Inflammatory macrophage (primary cell): ENCODE data around the gene ZC3H8.

ENCODE experiments used
- DNase-seq, 2 donors: peaks; one replicate each; pipeline ENCODE4 v3.0.0-alpha.2; 2020 to 2022

The ZC3H8 gene

DNA sequence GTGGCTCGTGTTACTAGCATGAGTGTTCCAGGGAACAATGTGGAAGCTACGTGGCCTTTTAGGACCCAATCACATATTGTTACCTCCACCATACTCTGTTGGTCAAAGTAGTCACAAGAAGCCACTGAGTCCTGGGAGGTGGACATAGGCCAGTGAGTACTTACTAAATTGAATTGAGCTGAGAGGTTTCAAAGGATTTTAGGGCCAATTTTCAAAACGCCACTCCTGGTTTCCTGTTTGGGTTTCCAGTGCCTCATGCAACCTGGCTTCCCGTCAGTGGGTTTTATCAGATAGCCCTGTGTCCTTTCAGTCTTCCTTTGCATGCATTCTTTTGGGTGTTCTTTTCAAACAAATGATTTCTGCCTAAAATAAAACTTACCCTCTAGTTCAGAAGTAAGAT is 60.4 kb downstream of the ZC3H8 start:
- DNase-seq = no peak

DNA sequence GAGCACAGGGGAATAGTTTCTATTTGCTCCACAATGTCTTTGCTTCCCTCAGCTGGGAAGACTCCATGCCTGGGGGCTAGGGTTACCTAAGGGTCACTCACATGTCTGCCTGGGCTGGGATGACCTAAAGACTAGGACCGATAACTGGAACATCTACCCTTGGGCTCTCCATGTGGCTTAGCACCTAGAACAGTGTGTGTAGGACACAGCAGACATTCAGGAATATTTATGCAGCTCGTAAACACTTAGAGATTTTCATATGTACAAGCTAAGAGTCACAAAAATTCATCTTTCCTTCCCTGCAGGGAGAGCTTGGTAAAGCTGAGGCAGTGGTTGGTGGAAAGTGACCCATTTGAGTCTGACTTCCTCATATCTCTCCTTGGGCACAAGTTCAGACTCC is 60.8 kb downstream of the ZC3H8 start:
- DNase-seq = no peak

DNA sequence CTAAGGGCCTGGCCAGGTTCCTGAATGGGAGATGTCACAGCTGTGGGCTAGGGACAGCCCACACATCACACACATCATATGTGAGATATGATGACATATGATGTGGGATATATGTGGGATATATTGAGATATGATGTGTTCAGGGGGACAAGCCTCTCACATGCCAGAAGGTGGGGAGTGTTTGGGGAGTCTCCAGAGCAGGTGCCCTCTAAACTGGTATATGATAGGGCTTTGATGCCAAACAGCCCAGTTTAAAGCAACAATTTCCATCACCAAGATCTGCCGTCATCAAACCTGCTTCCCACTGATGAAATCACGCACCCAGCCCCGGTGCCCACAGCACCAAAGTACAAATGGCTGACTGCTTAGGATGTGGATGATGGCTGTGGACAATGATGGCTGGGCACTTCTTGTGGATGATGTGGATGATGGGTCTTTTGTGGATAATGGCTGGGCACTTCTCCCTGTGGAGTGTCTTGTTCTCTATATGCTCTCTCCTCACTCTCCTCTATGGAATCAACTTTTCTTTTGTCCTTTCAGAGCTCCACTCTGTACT is 65.8 kb downstream of the ZC3H8 start:
- DNase-seq = no peak

DNA sequence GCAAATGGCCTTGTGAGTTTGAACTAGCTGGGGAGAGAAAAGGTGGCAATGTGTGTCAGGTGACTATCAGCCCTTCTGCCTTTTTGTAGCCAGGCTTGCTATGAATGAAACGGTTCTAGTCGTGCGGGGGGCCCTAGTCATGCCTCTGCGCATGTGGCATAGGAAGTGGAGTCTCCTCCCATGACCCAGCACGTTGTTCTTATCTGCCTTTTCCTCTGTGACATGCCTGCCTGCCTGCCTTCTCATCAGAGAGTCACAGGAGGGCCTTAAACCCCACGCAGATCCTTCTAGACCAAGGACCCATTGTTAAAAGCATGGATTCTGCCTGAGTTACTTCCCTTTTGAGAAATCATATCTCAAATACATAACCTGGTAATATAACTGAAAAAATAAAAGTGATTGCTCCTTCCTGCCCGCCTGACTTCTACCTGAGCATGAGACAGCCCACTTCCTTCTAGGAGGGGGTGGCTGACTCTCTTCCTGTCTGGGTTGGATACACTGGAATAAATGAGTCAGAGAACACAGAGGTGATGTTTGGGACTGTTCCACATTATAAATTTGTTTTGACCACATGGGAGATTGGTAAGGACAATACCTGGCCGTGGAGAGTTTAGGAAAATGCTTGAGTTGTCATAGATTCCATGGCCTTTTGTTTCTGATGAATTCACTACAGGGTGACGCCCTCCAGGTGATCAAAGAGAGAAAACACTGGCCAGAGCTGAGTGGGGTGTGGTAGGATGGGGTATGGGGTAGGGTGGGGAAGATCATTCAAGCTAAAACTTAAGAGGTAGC is 66.8 kb downstream of the ZC3H8 start:
- DNase-seq = no peak

DNA sequence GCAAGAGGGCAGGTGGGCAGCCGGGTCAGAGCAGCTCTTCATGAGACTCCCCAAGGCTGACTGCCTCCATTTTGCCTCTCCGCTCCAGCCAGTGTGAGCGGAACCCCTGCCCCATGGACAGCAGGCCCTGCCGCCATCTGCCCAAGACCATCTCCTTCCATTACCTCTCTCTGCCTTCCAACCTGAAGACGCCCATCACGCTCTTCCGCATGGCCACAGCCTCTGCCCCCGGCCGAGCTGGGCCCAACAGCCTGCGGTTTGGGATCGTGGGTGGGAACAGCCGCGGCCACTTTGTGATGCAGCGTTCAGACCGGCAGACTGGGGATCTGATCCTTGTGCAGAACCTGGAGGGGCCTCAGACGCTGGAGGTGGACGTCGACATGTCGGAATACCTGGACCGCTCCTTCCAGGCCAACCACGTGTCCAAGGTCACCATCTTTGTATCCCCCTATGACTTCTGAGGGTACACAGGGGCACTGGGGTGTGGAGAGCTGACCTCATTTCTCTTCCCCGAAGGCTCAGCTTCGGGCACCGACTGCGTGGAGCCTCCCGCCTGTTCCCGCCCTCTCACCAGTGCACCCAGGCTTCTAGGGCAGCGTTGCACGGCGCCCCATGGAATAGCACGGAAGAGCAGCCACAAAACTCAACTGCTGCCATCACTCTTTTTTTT is 67.7 kb downstream of the ZC3H8 start:
- no peak for DNase-seq

DNA sequence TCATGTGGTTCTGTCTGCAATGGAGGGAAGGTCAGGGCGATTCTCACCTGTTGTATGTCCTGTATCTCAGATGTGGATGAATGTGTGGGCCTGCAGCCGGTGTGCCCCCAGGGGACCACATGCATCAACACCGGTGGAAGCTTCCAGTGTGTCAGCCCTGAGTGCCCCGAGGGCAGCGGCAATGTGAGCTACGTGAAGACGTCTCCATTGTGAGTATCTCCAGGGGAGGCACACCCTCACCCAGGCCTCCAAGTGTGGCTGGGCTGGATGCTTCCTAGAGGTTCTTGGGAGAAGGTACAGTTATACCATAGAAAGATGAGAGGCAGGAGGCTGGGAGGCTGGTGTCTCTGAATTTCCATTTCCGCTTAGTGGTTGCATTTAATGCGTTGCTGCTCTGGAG is 69.7 kb downstream of the ZC3H8 start:
- DNase-seq = no peak

DNA sequence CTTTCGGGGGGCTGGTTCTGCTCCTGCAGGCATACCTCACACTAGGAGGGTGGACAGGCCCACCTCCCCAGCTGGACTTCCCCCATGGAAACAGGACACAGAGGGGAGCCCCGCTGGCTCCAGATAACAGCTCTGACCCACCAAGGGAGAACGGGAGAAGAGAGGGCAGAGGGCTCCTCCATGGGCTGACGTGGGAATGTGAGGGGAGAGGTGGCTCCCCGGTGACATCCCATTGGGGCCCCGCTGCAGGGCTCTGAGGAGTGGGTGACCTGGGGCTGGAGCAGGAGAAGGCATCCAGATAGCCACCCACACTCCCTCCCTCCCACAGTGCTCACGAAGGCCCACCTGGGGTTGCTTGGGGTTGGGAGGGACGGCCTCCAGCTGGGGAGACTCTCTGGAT is 70.7 kb downstream of the ZC3H8 start:
- DNase-seq = no peak

DNA sequence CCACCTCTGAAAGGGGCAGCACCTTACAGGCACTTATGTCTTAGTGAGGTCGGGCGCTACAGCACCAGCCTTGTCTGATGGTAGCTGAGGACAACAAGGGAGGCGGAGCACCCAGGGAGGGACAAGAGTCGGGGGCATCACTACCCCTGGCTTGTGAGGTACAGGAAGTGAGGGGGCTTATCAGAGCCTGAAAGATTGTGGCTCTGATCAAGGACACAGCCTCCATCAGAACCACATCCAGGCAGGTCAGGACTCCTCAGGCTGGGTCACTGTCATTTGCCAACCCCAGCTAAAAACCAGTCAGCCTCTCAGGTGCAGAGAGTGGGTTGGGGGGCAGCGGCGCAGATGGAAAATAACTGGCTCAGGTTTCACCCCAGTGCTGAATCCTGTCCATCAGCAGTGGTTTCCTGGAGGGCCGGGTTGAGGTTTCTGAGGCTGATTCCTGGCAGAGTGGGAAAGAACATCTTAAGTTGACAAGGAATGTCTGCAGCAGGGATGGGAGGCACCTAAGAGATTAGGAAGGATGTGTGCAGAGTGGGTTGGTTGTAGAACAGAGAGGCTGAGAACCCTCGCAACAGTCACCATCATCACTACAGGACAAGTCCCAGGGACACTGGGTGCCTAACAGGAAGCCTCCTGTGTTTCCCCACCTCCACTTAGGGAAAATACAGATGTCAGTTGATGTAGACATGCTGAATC is 71.4 kb downstream of the ZC3H8 start:
- DNase-seq = no peak

DNA sequence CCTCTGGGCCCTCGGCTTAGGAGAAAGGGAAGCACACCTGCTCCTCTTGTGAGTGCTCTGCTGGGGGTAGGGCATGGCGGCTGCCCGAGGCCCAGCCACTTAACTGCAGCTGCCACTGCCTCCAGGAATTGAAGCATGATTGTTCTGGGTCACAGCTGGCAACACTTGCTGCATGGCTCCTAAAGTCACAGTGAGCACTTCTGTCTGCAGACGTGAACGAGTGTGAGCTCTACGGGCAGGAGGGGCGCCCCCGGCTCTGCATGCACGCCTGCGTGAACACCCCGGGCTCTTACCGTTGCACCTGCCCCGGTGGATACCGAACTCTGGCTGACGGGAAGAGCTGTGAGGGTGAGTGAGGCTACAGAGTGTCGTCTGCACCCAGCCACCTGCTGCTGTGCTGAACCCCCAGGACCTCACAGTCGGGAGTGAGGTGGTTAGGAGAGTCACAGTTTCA is 72.2 kb downstream of the ZC3H8 start:
- DNase-seq = no peak

DNA sequence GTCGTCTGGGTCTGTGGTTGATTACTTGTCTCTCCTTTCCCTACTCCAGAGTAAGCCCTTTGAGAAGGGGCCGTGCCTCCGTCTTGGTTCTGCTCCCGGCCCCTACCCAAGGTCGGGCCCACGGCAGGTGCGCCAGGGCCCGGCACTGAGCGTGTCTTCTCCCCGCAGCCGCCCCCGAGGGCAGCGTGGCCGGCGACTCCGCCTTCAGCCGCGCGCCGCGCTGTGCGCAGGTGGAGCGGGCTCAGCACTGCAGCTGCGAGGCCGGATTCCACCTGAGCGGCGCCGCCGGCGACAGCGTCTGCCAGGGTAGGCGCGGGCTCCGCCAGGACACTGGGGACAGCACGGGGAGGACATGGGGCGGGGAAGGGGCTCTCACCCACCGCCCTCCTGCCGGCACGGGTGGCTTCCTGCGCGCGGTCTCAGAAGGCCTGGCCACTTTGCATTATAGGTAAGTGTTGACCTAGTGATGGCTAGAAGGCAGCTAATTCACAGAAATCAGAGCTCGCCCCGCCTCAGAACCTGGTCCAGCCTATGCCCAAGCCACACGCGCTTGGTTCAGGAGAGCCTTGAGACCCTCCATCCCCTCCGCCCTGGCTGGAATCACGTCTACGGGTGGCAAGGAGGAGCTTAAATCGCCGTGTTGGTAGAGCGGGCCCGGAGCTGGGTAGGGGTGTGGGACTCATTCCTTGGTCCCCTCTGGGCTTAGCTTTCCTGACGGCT is 73.1 kb downstream of the ZC3H8 start:
- DNase-seq = no peak

DNA sequence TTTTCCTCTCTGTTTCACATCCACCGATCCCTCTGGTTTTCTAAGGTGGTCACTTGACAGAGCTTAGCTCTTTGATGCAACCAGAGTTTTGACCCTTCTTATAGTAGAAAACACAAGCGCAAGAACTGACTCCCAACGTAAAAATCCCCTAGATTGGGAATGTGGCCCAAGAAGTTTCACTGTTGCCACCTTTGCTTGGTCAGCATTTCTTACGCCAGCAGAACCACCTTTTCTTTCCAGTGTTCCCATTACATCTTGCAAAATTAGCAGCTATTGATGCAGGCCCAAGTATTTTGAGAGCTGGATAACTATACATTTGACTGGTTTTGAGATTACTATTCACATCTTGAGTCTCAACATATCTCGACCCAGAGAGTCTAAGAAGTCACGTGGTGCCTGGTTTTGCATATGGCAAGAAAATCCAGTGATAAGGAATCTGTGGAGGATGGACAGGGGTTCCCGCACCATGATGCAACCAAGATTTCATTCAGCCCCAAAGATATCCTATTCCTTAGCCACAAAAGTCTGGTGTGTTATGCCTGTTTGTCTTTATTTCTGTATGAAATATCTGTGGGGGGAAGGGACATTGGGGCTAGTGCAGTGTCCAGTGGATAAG is 78.8 kb downstream of the ZC3H8 start:
- no peak for DNase-seq

DNA sequence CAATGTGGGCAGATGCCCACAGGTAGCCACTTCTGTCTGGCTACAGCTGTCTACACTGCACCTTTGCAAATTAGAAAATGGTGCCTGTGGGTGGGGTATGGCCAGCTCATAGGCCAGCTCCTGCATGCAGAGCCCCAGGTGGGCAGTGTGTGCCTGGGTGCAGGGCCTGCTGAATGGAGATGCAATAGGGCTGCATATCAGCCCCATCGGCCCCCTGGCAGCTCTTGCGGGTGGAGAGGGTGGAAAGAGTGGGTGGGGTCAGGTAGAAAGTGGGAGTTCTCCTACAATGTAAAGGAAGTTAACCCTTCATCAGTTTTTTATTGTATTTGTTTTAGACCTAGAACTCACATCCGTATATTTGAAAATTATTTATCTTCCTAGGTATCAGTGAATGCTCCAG is 79.5 kb downstream of the ZC3H8 start:
- no peak for DNase-seq

DNA sequence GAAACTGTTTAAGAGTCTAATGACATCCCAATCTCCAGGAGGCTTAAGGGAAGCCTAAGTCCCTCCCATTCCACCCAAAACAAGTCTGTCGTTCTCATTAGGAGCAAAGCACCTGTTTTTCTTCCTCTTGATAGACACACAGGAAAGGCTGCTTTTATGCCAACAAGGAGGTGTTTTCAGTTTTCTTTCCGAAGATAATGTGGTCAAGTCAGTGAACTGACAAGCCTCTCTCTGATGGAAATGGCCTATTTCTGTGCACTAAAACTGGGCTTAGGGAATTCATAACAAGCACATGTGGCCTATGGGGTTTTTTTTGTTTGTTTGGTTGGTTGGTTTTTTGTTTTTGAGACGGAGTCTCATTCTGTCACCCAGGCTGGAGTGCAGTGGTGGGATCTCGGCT is 80.5 kb downstream of the ZC3H8 start:
- DNase-seq = no peak

DNA sequence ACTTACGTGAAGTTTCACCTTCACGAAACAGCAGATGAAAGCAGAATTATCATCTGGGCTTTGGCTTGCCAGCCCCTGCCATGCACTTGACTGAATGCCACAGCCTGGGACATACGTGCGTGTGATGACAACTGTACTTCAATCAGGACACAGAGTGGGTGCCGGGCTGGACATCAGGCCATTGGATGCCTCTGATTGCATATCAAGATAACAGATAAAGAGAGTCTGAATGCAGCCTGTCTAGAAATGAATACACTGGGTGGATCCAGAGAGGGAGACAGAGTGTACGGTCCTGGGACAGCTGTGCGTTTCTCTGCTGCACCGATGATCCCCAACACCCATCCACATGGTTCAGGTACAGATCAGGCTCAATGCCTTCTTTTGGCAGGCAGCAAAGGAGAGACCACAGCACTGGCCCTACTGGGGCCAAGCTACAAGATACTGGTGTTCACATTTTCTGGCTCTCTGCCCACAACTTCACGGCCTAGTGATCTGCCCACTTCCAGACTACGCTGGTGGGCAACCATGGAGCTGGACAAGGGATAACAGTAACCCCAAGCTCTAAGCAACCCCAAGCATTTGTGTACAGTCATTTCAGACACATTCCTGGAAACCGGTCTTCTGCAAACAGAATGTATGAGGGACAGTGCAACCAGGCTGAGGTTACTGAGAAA is 81.1 kb downstream of the ZC3H8 start:
- no peak for DNase-seq

DNA sequence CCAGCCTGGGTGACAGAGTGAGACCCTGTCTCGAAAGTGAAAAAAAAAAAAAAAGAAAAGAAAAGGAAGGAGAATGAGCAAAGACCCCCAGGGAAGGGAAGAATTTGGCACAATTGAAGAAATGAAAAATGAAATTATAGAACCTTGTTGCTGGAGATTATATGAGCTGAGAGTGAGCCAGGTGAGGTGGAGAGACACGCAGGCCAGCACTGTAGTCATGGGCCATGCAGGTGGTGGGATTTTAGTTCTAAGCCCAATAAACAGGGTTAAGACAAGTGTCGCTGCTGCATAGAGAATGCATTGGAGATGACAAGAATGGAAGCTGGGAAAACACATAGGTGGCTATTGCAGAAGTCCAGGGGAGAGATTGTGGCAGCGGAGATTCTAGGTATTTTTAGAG is 84.3 kb downstream of the ZC3H8 start:
- no peak for DNase-seq

DNA sequence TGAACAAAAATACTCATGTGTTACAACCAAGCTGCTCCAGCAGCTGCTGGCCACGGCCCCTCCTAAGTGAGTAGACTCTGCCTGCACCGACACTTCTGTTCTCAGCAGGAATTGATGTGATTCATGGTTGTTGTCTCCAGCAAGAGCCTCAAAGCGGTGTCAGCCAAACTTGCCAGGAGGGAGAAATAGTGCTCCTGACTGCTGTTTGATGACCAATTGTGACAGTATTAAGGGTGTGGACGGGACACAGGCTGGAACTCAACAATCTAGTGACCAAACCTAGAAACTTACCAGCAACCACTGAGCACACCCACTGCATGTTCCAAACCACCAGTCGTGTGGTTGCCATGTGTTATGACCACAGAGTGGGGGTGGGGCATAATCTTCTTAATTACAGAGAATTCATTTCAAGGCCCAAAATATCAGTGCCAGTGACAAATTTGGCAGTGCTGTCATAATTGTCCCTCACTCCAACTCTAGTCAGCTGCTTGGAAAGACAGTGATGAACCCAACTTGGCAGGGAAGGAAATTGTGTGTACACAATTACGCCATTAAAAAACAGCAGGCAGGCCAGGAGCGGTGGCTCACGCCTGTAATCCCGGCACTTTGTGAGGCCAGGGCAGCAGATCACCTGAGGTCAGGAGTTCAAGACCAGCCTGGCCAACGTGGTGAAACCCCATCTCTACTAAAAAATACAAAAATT is 86.3 kb downstream of the ZC3H8 start:
- no peak for DNase-seq

DNA sequence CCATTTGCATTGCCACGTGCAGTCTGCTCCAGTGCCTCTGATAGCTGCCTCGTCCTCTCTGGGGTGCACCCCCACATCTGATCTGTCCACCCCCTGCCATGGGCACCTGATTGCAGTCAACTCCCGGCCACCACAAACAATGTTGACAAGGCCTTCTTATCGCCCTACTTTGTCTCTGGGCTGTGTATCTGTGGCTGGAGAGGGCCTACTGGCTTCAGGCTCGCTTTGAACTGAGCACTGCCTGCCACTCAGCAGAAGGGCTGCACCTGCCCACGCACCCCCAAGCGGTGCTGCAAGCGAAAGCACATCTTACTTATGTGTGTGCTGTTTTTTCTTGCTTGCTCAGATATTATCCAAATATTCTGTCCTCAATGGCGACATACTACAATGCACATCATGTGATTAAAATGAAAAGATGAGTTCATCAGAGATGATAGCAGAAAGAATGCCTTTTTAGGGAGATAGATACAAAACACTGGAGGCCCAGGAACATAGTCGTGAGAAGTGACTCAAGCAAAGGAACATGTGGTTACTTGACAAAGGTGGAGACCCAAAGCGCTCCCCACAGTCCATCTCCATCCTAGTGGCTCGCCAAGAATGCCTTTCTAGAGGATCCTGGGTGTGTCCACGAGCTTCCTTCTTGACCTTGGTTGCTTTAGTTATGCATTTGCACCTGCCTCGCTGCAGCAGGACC is 87.9 kb downstream of the ZC3H8 start:
- DNase-seq = no peak

DNA sequence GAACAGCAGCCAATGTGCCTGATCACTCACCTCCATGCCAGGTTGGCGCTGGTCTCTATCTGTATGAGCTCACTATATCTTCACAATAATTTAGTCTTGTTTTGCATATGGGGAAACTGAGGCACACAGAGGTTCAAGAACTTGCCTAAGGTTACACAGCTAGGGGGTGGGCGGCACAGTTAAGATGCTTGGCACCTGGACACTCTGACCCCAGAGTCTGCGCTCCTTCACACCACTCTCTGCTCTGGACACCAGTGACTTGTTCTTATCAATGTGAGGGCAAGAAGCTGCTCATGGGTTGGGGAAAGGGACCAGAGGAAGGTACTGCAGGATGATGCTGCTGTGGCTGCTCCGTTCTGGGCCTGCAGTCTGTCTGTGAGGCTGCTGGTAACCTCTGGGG is 89.5 kb downstream of the ZC3H8 start:
- no peak for DNase-seq

DNA sequence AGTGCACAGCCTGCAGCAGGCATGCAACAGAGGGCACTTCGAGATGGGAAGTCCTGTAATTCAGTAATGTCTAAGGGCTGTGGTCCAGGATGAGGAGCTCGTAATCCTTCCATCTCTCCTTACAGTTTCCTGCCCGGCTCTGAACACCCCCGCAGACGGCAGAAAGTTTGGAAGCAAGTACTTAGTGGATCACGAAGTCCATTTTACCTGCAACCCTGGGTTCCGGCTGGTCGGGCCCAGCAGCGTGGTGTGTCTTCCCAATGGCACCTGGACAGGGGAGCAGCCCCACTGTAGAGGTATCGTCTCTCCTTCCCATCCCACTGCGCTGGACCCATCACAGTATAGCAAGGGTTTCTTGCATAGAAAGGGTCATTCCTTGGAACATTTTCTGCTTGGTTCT is 90.0 kb downstream of the ZC3H8 start:
- DNase-seq = no peak

DNA sequence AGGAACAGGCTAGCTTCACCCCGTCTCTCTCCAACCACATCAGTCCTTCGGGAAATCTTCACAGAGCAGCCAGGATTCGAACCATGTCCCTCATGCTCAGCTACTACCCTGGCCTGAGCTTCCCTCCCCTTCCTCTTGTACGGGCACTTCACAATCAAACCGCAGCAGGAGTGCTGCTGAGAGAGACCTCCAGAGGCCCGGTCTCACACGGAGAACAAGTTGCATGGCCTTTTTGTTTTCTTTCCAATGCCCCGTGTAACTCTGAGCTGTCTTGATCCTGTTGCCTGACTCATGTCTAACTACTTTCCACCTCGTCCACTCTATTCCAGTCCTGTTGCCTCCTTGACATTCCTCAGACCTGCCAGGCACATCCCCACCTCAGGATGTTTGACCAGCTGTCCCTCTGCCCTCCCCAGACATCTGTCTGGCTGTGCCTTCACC is 91.3 kb downstream of the ZC3H8 start:
- DNase-seq = no peak
